GM19099 (cell line): ENCODE measurements around the gene C1QBP.

Experiments
- POLR2A ChIP-seq: IDR thresholded peaks from 3 replicates; pipeline ENCODE4 v1.6.1; 2011; ENCODE audit warnings: low read depth; ENCODE audit not compliant: insufficient read length; ENCODE audit errors: extremely low read depth

The C1QBP gene

DNA sequence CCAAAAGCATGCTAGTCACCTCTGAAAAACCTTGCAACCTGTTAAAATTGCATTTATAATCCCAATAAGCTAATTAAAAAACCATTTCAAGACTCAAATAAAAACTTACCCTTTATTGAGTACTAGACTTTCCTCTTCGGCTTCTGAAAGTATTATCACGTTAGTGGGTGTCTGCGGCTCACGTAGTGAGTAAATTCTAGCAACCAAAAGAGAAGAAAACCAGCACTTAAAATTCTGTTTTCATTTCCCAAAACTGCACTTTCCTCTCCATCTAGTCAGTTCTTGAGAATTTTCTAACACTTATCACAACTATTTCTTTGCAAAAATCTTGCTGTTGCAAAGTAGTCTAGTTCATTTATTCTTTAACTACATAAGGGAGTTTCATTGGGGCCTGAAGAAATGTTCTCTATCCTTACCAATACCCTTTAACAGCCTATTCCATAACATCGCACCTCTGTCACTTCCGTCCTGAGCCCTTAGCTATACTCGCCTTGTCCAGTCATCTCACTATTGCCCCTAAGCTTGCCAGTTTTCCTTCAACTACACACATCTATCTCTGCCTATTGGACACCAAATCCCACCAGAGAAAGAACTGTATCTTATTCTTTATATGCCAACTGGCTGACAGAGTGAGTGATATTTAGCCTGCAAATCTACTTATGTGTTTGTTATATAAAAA is 28.2 kb downstream of the C1QBP start:
- no peak for TF ChIP-seq POLR2A

DNA sequence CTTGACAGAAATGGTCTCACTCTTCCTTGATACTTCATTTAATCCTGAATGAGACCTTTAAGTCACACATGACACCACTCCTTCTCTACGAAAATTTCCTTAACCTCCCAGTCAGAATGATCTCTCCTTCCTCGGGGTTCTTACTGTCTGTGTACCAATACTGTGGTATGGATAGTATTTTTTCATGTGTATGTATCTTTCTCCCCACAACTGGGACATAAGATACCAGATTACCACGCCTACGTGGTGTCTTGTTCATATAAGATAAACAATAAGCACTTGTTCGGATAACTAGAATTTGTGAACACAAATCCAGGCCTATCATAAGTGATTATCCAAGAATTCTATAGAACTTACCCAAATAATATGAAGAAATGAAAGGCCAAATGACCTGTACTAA is 30.8 kb downstream of the C1QBP start:
- TF ChIP-seq POLR2A = no peak

DNA sequence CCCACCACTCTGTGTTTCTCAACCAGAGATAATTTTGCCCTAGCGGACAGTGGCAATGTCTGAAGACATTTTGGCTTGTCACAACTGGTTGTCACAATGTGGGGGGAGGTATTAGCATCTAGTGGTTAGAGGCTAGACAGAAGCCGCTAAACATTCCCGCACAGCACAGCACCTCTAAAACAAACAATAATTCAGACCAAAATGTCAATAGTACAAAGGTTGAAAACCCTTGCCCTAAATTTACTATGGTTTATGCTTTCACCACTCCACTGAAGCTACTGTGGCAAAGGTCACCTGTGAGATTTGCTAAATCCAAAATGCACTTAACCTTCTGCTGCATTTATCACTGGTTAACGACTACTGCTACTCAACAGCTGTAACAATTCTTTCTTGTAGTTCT is 33.6 kb downstream of the C1QBP start:
- TF ChIP-seq POLR2A = no peak

DNA sequence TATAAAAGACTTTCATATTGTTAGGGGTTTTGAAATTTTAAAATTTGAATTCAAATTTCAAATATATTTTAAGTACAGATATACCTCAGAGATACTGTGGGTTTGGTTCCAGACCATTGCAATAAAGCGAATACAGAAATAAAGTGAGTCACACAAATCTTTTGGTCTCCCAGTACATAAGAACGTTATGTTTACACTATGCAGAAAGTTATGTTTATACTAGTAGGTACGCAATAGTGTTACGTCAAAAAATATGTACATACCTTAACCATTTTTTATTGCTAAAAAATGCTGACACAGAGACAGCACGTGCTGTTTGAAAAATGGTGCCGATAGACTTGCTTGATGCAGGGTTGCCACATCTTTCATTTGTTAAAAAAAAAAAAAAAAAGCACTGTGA is 39.2 kb downstream of the C1QBP start:
- no peak for TF ChIP-seq POLR2A

DNA sequence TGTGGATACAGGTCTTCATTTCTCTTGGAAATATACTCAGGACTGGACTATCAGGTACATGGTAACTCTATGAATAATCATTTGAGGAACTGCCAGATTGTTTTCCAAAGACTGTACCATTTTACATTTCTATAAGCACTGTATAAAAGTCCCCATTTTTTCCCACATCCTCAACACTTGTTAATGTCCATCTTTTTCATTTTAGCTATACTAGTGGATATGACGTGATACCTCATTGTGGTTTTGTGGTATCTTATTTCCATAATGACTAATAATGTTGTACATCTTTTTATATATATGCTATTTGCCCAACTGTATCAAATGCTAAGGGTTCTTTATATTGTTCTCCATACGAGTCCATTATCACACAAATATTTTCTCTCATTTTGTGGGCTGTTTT is 42.3 kb downstream of the C1QBP start:
- no peak for TF ChIP-seq POLR2A

DNA sequence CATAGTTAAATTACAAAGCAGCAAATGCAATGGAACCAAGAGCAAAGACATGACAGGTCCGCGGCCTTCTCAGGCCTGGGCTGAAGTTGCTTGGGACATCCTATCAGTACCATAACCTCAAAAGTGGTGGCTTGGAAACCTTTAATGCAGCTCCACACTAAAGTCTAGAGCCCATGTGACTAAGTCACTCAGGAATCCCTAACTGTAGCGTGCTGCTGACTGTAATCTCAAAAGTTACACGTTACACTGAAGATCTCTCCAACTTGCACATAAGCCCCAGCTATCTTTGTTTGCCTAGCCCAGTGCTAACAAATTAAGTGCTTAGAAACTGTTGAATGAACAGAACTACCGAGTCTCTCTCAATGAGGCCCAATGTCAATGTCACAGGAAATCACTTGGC is 47.3 kb downstream of the C1QBP start:
- TF ChIP-seq POLR2A = no peak
